ENCODE results near the gene ORAI2. TPM values are rescaled to one million over a fixed set of nuclear protein-coding genes. Genes with fewer than 3 reads are reported as not detected.

The ORAI2 gene
- total RNA-seq, 1 donor from 2014 or later: 3.6 TPM

DNA sequence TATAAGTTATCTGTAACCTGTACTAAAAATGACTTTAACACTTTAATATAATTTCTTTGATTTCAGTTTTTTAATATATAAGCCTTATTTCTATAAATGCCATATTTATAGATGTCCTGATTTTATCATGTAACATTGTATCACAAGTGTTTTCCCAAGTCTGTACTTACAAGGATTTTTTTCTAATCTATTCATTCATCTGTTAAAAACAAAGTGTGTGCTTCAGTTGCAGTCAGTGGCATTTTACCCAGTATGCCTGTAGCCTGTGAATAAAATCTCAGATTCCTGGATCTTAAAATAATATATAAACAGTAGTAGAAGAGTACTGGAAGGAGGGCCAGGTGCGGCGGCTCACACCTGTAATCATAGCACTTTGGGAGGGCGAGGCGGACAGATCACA, 19.8 kb upstream of the ORAI2 start:
- DNase-seq (ENCODE audit: low spot score): no peak

DNA sequence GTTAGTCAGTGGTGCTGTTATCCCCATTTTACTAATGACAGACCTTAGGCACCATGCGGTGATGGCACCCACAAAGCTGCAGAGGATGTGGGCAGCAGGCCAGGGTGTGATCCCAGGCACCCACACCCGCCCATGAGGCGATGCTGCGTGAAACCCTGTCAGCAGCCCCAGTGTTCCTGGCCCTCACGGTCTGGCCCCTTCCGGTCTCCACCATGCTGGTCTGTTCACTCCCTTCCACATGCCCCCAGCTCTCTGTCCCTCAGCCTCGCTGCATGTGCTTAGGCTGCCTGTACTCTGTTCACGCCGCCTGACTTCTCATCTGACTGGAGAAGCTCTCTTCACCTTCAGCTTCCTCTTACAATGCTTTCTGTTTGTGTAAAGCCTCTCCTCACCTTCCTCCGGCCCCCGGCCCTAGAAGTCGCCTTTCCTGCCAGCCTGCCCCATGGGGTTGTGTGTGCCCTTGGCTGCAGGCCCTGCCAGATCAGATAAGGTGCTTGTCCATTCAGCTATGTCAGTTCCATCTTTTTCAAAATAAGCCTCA, 17.6 kb upstream of the ORAI2 start:
- DNase-seq (ENCODE audit: low spot score): no peak

DNA sequence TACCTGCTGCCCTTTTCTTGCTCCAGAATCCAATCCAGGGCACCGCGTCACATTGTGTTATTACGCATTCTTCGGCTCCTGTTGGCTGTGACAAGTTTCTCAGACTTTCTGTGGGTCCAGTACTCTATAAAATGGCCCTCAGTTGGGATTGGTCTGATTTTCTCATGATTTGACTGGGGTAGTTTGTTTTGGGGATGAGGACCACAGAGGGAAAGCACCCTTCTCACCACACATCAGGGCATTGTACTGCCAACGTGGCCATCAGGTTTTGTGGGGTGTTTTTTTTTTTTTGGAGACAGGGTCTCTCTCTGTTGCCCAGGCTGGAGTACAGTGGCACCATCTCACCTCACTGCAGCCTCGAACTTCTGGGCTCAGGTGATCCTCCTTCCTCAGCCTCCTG, 17.0 kb upstream of the ORAI2 start:
- no peak for DNase-seq (ENCODE audit: low spot score)

DNA sequence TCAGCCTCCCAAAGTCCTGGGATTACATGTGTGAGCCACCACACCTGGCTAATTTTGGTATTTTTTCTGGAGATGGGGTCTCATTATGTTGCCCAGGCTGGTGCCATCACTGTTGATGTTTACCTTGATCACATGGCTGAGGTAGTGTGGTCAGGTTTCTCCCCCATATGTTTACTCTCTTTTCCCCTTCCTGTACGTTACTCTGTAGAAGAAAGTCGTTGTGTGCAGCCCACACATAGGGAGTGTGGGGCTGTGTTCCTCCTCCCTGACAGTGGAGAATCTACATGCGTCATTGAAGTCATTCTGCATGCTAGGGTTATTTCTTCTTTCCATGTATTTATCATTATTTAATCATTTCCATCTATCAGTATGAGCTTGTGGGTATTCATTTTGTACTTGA, 16.3 kb upstream of the ORAI2 start:
- DNase-seq (ENCODE audit: low spot score): no peak

DNA sequence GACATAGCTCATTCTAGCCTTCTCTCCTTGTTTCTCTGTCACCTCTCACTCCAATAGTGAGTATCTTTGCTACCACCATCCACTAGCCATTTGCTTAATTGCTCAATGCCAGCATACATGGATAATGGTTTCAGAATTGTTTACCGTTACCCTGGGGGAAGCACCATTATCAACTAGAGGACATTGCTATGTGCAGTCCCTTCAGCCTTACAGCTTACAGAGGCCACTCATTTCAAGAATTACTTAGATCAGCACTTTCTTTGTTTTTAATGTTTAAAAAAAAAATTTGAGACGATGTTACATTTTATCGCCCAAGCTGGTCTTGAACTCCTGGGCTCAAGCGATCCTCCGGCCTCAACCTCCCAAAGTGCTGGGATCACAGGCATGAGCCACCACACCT, 14.8 kb upstream of the ORAI2 start:
- DNase-seq (ENCODE audit: low spot score): no peak

DNA sequence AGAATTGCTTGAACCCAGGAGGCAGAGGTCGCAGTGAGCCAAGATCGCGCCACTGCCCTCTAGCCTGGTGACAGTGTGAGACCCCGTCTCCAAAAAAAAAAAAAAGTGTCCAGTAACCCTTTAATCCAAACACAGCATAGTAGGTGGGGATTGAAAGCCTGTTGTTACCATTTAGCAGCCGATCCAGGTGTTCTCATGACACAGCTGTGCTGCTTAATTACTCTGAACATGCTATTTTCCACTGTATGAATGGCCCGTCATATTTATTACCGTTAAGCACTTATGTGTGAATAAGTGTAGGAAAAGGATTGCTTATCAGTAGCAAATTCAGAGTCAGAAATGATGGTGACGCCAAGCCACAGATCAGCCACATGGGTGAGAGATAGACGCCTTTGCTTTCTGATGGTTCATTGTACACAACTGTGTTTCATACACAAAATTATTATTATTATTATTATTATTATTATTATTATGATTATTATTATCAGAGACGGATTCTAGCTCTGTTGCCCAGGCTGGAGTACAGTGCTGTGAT, 11.6 kb upstream of the ORAI2 start:
- no peak for DNase-seq (ENCODE audit: low spot score)

DNA sequence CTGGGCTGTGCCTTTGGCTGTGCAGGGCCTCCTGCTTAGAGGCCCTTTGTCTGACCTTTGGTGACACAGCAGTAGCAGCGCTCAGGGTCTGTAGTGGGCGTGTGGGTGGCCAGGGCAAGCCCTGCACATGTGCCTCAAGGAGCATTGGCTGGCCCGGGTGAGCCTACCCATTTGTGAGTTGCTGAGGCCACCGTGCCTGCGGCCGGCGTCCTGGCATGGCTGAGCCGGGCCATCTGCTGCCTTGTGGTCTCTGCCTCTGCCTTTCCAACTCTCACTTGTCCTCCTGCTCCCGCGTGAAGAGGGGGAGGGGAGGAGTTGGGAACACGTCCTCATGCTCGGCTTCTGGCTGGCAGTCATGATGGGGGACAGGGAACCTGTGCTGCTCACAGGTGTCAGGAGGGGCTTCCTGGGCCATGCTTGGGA, 9.2 kb upstream of the ORAI2 start:
- no peak for DNase-seq (ENCODE audit: low spot score)

DNA sequence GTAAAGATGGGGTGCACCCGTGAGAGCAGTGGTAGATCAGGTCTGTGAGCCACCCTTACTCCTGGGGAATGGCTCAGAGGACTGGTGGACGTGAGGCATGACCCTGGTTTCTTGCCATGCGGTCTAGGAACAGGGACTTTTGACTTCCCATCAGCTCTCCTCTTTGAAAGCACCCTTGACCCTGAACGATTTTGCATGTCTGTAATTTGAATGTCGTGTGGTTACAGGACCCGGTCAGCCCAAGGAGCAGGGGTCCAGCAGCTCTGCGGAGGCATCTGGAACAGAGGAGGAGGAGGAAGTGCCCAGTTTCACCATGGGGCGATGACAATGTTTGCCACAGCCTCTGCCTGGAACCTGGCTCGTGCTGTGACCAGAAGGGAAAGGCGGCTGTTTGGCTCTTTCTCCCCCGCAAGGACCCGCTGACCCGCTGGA, 8.6 kb upstream of the ORAI2 start:
- DNase-seq (ENCODE audit: low spot score): no peak

DNA sequence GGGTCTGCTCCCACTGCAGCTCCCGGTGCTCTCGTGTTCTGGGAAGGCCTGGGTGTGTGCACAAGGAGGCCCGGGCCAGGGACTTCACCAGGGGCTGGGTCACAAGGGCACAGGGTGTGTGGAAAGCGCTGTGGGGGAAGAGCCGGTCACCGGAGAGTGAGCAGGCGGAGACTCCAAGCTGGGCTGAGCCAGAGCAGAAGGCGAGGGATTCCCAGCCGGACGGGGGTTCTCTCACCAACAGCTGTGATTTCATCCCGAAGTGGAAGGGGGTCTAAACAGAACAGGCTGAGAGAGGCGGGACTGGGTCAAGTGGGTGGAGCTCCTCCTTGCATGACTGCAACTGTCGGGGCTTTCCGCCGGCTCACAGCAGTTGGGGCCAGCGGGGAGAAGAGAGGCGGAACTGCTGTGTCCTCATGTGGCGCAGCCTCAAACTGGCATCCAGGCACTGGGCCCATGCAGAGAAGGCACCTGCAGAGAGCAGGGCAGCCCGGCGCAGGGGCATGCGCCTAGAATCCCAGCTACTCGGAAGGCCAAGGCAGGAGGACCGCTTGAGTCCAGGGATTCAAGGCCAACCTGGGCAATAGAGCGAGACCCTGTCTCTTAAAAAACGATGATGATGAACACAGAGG, 7.6 kb upstream of the ORAI2 start:
- DNase-seq (ENCODE audit: low spot score): no peak

DNA sequence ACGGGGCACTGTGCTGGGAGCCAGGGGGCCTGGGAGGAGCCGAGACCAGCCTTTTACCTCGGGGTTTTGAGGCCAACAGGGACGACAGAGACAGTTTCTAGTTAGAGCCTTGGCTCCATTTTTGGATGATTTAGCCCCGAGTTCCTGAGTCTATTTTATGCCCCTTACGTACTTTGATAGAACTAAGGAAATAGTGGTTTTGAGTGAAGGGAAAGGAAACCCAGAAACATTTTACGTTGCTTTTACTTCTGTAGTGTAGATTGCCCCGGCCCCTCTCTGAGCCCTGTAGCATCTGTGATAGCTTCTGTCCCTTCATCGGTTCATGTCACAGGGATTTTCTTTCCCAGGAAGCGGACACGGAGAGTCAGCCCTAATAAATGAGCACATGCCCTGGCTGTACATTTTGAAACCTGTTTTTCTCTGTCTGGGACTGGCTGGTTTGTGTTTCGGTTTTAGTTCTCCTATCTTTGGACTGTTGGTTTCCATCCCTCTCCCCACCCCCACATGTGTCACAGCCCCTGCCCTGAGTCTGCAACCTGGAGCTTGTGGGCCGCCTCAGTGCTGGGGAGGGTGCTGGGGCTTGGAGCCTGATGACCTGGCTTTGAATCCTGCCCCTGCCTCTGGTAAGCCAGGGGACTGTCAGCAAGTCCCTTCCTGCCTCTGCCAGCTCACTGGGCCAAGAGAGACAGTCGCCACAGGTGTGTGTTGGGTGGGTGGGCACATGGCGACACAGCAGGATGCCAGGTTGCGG, 6.9 kb upstream of the ORAI2 start:
- DNase-seq (ENCODE audit: low spot score): no peak

DNA sequence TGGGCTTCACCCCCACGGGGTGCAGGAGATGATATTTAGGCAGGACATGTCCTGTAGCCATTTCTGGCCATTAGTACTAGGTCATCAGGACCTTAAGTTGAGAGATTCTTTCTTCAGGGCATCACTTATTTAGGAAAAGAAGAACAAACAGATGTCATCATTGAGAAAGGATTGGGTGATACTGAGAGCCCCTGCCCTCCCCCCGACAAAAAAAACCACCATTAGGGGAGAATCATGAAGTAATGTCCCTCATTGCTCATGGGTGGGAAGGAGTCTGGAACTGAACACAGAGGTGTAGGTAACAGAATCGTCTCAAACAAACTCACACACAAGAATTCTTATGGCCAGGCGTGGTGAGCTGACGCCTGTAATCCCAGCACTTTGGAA, 6.4 kb upstream of the ORAI2 start:
- DNase-seq (ENCODE audit: low spot score): no peak

DNA sequence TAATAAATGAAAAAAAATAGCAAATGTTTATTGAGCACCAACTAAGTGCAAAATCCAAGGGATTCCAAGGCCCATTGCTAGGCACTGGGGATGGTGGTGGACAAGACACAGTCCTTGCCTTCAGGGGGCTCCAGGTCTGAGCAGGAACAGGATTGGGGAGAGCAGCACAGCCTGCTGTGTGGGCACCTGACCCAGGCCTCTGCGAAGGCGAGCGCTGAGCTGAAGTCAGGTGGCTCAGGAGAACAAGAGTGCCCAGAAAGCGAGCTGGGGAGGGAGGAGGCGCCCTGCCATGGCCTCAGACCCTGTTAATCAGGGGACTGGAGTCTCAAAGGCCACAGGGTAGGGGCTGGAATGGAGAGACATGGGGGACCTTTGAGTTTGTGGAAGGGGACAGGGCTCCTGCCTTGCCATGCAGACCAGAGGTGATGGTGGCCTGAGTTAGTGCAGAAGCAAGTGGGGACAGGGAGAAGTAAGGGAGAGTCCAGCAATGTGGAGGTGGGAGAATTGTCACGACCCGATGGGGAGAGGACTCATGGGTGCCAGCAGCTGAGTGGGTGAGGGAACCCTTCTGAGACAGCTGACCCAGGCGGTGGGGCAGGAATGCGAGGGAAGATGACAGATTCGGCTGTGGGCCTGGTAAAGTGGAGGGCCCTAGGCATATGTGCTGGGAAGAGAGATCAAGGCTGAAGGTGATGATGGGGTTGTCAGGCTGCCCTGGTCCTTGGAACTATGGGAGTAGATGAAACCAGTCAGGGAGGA, 4.1 kb upstream of the ORAI2 start:
- DNase-seq (ENCODE audit: low spot score): no peak

DNA sequence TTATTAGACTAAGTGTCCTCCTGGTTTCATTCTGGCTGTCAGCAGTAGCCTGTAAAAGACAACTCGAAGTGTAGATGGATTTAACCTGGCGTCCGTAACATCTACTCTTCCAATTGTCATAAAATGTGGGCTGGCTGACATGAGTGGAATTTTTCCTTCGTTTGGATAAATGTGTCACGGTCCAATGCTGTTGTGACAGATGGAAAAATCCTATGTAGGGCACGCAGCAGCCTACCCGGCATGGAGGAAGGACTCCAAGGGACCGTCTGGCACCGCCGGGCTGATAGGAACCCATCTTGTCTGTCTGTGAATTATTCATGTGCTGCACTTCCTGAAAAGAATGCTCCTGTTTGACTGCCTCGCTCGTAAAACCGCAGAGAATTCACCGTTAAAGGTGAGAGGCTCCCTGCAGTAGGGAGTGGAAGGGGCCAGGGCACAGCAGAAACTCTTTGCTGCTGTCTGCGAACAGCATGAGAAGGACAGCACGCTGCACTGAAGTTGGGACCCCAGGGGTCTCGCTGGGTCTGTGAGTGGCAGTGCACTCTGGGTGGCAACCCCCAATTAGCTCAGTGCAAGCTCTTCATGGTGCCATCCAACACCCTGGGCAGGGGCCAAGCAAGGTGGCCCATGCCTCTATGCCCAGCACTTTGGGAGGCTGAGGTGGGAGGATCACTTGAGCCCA, 1.6 kb upstream of the ORAI2 start:
- peak; percentile 41 for DNase-seq (ENCODE audit: low spot score)

DNA sequence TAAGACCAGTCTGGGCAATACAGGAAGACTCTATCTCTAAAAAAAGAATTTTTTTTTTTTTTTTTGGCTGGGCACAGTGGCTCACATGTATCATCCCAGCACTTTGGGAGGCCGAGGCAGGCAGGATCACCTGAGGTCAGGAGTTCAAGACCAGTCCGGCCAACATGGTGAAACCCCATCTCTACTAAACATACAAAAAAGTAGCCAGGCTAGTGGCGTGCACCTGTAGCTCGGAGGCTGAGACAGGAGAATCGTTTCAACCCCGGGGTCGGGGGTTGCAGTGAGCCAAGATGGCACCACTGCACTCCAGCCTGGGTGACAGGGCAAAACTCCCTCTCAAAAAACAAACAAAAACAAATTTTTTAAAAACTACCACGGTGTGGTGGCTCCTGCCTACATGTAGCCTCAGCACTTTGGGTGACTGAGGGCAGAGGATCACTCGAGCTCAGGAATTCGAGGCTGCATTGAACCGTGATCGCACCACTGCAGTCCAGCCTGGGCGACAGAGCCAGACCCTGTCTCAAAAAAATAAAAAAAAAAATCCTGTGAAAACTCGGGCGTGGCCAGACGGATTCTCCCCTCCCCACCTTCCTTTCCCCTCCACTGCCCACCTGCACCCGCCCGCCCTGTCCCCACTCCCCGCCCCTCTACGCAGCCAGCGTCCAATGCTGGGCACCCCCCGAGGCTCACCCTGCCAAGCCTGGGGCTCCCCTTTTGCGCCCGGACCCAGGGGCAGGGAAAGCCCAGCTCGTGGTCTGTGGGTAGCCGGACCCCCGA, 745 bp upstream of the ORAI2 start:
- no peak for DNase-seq (ENCODE audit: low spot score)

DNA sequence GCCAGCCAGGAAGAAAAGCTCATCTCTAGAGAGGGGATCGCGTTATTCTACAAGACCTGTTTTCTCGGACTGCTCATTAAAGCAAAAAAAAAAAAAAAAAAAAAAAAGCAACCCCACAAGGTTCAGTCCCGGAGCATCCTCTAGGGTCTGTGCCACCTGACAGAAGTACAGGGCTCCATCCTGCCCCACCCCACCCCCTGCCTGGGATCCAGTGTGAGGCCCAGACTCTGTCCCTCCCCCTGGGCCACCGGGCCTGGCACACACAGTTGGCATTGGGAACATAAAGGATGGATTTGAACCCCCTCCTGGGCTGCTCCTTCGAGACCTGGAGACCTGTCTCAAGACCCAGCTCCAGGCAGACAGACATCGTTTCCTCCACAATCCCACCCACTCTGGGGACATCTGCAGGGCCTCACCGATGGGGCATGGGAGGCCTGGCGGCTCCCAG, 688 bp downstream of the ORAI2 start:
- DNase-seq (ENCODE audit: low spot score): no peak

DNA sequence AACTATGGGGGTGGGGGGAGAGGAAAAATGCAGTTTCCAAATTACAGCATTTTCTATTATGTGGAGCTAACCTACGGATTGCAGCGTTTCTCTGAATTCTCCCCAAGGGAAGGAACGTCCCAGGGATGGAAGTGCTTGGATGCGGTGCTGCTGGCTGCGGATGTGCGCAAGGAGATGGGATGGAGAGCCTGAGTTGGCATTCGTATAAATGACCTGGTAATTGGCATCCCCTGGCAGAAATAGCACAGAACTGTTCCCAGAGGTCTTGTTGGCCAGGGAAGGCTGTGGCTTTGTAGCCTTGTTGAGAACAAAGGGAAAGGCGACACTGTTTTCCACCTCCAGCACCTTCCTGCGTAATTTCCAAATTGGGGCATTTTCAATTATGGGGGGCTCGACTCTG, 2.7 kb downstream of the ORAI2 start:
- DNase-seq (ENCODE audit: low spot score): no peak

DNA sequence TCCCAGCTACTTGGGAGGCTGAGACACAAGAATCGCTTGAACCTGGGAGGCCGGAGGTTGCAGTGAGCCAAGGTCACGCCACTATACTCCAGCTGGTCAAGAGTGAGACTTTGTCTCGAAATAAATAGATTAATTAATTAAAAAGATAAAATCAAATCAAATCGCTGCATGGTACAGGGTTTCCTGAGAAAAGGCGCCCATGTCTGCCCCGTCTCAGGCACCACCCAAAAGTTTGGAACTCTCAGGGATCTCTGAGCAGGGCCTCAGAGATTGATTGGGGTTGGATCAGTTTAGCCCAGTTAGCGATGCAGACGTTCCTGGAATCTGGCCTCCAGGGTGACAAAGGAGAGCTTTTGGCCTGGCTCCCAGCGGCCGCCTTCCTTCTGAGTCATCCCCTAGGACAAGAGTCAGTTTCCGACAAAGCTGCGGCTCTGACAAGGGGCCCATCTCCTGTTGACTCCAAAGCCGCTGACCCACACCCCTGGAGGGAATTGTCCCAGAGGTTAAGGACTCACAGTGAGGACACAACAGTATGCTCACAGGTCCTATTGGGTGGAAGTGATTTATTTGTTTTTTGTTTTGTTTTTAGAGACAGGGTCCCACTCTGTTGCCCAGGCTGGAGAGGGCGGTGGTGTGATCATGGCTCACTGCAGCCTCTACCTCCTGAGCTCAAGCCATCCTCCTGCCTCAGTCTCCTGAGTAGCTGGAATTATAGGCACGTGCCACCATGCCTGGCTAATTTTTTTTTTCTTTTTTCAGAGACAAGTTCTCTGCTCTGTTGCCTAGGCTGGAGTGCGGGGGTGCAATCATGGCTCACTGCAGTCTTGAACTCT, 6.8 kb downstream of the ORAI2 start:
- no peak for DNase-seq (ENCODE audit: low spot score)

DNA sequence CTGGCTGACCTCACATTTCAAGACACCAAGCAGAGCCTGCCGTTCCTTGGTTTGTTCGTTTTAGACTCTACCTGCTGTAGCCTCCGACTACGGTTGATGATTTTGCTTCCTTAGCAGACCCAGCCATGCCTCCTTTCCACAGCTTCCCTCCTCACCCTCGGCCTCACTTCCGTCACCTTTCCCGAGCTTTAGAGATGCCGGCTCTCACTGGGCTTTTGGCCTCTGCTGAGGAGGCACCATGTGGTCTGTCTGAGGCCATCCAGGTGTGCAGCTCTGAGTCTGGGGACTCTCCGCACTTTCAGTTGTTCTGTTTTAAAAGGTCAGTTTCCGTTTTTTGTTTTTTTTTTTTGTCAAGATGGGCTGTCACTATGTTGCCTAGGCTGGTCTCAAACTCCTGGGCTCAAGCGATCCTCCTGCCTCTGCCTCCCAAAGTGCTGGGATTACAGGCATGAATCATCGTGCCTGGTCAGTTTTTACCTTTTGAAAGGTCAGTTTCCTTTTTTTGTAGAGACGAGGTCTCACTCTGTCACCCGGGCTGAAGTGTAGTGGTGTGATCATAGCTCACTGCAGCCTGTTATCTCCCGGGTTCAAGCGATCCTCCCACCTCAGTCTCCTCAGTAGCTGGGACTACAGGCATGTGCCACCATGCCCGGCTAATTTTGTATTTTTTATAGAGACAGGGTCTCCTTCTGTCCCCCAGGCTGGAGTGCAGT, 11.7 kb downstream of the ORAI2 start:
- no peak for DNase-seq (ENCODE audit: low spot score)

DNA sequence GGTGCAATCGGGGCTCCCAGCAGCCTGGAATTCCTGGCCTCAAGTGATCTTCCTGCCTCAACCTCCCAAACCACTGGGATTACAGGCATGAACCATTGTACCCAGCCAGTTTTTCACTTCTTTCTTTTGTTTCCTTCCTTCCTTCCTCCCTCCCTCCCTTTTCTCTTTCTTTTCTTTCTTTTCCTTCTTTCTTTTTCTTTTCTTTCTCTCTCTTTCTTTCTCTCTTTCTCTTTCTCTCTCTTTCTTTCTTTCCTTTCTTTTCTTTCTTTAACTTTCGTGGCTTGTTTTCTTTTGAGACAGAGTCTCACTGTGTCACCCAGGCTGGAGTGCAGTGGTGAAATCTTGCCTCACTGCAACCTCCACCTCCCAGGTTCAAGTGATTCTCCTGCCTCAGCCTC, 12.3 kb downstream of the ORAI2 start:
- no peak for DNase-seq (ENCODE audit: low spot score)
